ENCODE data around the gene SCGB1C1.

DNA sequence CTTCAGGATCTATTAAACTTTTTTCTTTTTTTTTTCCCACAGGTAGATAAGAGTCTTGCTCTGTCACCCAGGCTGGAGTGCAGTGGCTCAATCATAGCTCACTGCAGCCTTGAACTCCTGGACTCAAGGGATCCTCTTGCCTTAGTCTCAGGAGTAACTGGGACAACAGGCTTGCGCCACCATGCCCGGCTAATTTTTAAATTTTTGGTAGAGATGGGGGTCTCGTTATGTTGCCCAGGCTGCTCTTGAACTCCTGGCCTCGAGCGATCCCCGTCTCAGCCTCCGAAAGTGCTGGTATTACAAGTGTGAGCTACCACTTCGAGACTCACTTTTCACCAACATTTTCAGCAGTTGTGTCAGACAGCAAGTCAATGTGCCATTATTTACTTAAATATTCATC is 42.3 kb downstream of the SCGB1C1 start:
- TF ChIP-seq, protein P1, sequence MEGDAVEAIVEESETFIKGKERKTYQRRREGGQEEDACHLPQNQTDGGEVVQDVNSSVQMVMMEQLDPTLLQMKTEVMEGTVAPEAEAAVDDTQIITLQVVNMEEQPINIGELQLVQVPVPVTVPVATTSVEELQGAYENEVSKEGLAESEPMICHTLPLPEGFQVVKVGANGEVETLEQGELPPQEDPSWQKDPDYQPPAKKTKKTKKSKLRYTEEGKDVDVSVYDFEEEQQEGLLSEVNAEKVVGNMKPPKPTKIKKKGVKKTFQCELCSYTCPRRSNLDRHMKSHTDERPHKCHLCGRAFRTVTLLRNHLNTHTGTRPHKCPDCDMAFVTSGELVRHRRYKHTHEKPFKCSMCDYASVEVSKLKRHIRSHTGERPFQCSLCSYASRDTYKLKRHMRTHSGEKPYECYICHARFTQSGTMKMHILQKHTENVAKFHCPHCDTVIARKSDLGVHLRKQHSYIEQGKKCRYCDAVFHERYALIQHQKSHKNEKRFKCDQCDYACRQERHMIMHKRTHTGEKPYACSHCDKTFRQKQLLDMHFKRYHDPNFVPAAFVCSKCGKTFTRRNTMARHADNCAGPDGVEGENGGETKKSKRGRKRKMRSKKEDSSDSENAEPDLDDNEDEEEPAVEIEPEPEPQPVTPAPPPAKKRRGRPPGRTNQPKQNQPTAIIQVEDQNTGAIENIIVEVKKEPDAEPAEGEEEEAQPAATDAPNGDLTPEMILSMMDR (IDR thresholded peaks at IDR 0.05), result no peak
- TF ChIP-seq EZH2 (IDR thresholded peaks at IDR 0.05), result no peak

Data from neural progenitor cell (in vitro differentiated cells).